GM19395 (cell line): ENCODE measurements around the gene CALCOCO2.
A peak's percentile ranks its signal among the peaks of the same experiment; 100 is the strongest.
"Not testable (repeated sequence)": the region's sequence is repeated elsewhere in the genome, so short reads cannot be mapped to it uniquely, and the experiment has no call there.

Experiments
- ATAC-seq: cut with Tn5 transposase; IDR thresholded peaks from one replicate; pipeline ENCODE4 v1.9.1; 2021; ENCODE audit warnings: mild to moderate bottlenecking, moderate library complexity; ENCODE audit not compliant: unreplicated experiment

CALCOCO2 gene

GRCh38 chr17:48819466-48819865, 11.4 kb upstream of the CALCOCO2 start:
- ATAC-seq: no peak

- ATAC-seq: not testable (repeated sequence)
Observed at GRCh38 chr17:48820936-48821335, 9.9 kb upstream of the CALCOCO2 start.

- no peak for ATAC-seq
Observed at GRCh38 chr17:48825446-48826381, 5.1 kb upstream of the CALCOCO2 start.

GRCh38 chr17:48831549-48831883, 681 bp downstream of the CALCOCO2 start:
- ATAC-seq: no peak

GRCh38 chr17:48834973-48835372, 4.1 kb downstream of the CALCOCO2 start:
- ATAC-seq: no peak

- no peak for ATAC-seq
Observed at GRCh38 chr17:48835971-48836370, 5.1 kb downstream of the CALCOCO2 start.

GRCh38 chr17:48837458-48837857, 6.6 kb downstream of the CALCOCO2 start:
- not testable (repeated sequence) for ATAC-seq

- ATAC-seq: no peak
Observed at GRCh38 chr17:48840441-48840840, 9.6 kb downstream of the CALCOCO2 start.

- ATAC-seq: peak; percentile 88
Observed at GRCh38 chr17:48841395-48841831, 10.6 kb downstream of the CALCOCO2 start.

- ATAC-seq: no peak
Observed at GRCh38 chr17:48842746-48843145, 11.9 kb downstream of the CALCOCO2 start.

GRCh38 chr17:48843187-48843900, 12.5 kb downstream of the CALCOCO2 start:
- ATAC-seq: no peak

GRCh38 chr17:48850792-48851323, 20.0 kb downstream of the CALCOCO2 start:
- no peak for ATAC-seq

GRCh38 chr17:48854774-48855476, 24.1 kb downstream of the CALCOCO2 start:
- no peak for ATAC-seq

- no peak for ATAC-seq
Observed at GRCh38 chr17:48856122-48856821, 25.4 kb downstream of the CALCOCO2 start.

- ATAC-seq: no peak
Observed at GRCh38 chr17:48860034-48860433, 29.2 kb downstream of the CALCOCO2 start.

GRCh38 chr17:48860456-48860855, 29.6 kb downstream of the CALCOCO2 start:
- ATAC-seq: no peak

GRCh38 chr17:48868916-48869500, 38.2 kb downstream of the CALCOCO2 start:
- ATAC-seq: no peak

GRCh38 chr17:48869821-48870318, 39.0 kb downstream of the CALCOCO2 start:
- ATAC-seq: no peak

GRCh38 chr17:48871035-48871550, 40.3 kb downstream of the CALCOCO2 start:
- ATAC-seq: no peak
